Trophoblast cell (in vitro differentiated cells and primary cell): ENCODE measurements around the gene ALK.

ENCODE experiments used
- DNase-seq, 2 donors: peaks; one replicate each; pipeline ENCODE4 v3.0.0-alpha.2; 2016
- H2AFZ ChIP-seq: 2 replicates; pipeline ENCODE4 v1.6.1; 2013; ENCODE audit warnings: low read length, moderate library complexity, mild to moderate bottlenecking; ENCODE audit not compliant: insufficient read depth, poor library complexity
- H2AK5ac ChIP-seq: 2 replicates; pipeline ENCODE4 v1.6.1; 2013; ENCODE audit warnings: mild to moderate bottlenecking, low read length
- H2BK120ac ChIP-seq: 2 replicates; pipeline ENCODE4 v1.6.1; 2013; ENCODE audit warnings: low read length, mild to moderate bottlenecking, moderate library complexity; ENCODE audit not compliant: insufficient read depth, poor library complexity
- H2BK12ac ChIP-seq: 2 replicates; pipeline ENCODE4 v1.6.1; 2013; ENCODE audit warnings: mild to moderate bottlenecking, low read length, moderate library complexity
- H2BK5ac ChIP-seq: 2 replicates; pipeline ENCODE4 v1.6.1; 2013; ENCODE audit warnings: low read length, low read depth, moderate library complexity, mild to moderate bottlenecking; ENCODE audit not compliant: poor library complexity
- H3K14ac ChIP-seq: 2 replicates; pipeline ENCODE4 v1.6.1; 2013; ENCODE audit warnings: mild to moderate bottlenecking, low read length
- H3K18ac ChIP-seq: 2 replicates; pipeline ENCODE4 v1.6.1; 2013; ENCODE audit warnings: mild to moderate bottlenecking, low read length
- H3K23ac ChIP-seq: 2 replicates; pipeline ENCODE4 v1.6.1; 2013; ENCODE audit warnings: low read length
- H3K27ac ChIP-seq: 2 replicates; pipeline ENCODE4 v1.5.1; 2013; ENCODE audit warnings: low read depth, mild to moderate bottlenecking, inconsistent platforms, low read length, moderate library complexity
- H3K27me3 ChIP-seq: 2 replicates; pipeline ENCODE4 v1.6.1; 2013; ENCODE audit warnings: inconsistent platforms, mild to moderate bottlenecking, low read length, moderate library complexity; ENCODE audit not compliant: insufficient read depth
- H3K36me3 ChIP-seq, 2 experiments: 1 replicate in 1 of 2; 2 replicates in 1 of 2; pipeline ENCODE4 v1.6.1; 2013; ENCODE audit warnings: low read length in 2 of 2, mild to moderate bottlenecking in 2 of 2, moderate library complexity in 1 of 2; ENCODE audit not compliant: insufficient read depth in 2 of 2, control insufficient read depth in 1 of 2
- H3K4ac ChIP-seq: 2 replicates; pipeline ENCODE4 v1.6.1; 2013; ENCODE audit warnings: low read depth, mild to moderate bottlenecking, low read length, moderate library complexity
- H3K4me1 ChIP-seq, 2 experiments: 1 replicate in 1 of 2; 2 replicates in 1 of 2; pipeline ENCODE4 v1.6.1; 2013; ENCODE audit warnings: low read length in 2 of 2, mild to moderate bottlenecking in 2 of 2, moderate library complexity in 1 of 2; ENCODE audit not compliant: insufficient read depth in 2 of 2, control insufficient read depth in 1 of 2
- H3K4me2 ChIP-seq: 2 replicates; pipeline ENCODE4 v1.6.1; 2013; ENCODE audit warnings: inconsistent platforms, mild to moderate bottlenecking, low read length, moderate library complexity
- H3K4me3 ChIP-seq: 2 replicates; pipeline ENCODE4 v1.5.1; 2013; ENCODE audit warnings: mild to moderate bottlenecking, low read depth, low read length, inconsistent platforms
- H3K79me1 ChIP-seq: one replicate; pipeline ENCODE4 v1.6.1; 2013; ENCODE audit warnings: low read length
- H3K79me2 ChIP-seq: 2 replicates; pipeline ENCODE4 v1.6.1; 2013; ENCODE audit warnings: low read length, mild to moderate bottlenecking; ENCODE audit not compliant: control insufficient read depth, insufficient read depth, poor library complexity
- H3K9ac ChIP-seq: 2 replicates; pipeline ENCODE4 v1.6.1; 2013; ENCODE audit warnings: mild to moderate bottlenecking, low read length
- H3K9me3 ChIP-seq: 2 replicates; pipeline ENCODE4 v1.6.1; 2013; ENCODE audit warnings: low read depth, mild to moderate bottlenecking, control low read depth, inconsistent platforms, low read length; ENCODE audit not compliant: insufficient read depth
- H4K12ac ChIP-seq: 2 replicates; pipeline ENCODE4 v1.6.1; 2013; ENCODE audit warnings: low read depth, mild to moderate bottlenecking, low read length, moderate library complexity
- H4K8ac ChIP-seq: 2 replicates; pipeline ENCODE4 v1.6.1; 2013; ENCODE audit warnings: low read depth, mild to moderate bottlenecking, low read length, moderate library complexity
- H4K91ac ChIP-seq: one replicate; pipeline ENCODE4 v1.6.1; 2013; ENCODE audit warnings: low read depth, mild to moderate bottlenecking, low read length, moderate library complexity
- WGBS: extraction: QIAGEN DNeasy Blood & Tissue Kit; methylation state at CpG from one replicate; pipeline ENCODE4 v1.1.7; 2013; ENCODE audit warnings: missing lambda C conversion rate; ENCODE audit not compliant: insufficient read length, insufficient coverage; ENCODE audit errors: extremely low coverage; 5-methylcytosine and 5-hydroxymethylcytosine counted together

ALK gene

GRCh38 chr2:29482867-29483266 is 438.5 kb downstream of the ALK start:
- no peaks in the 10 kb centered on the region for H3K79me1 ChIP-seq
- H3K79me2 ChIP-seq, result no peaks in the 10 kb centered on the region
- H3K4ac ChIP-seq, result no peak overlapping the region
- H3K36me3 ChIP-seq, result no peaks in the 10 kb centered on the region
- no peak overlapping the region for H4K8ac ChIP-seq
- H2BK12ac ChIP-seq, result no peak overlapping the region
- no peaks in the 10 kb centered on the region for H3K9me3 ChIP-seq
- H2BK5ac ChIP-seq, result no peak overlapping the region
- no peak overlapping the region for H3K9ac ChIP-seq
- no peak overlapping the region for H4K12ac ChIP-seq
- no peak overlapping the region for H3K23ac ChIP-seq
- no peak overlapping the region for H2AFZ ChIP-seq
- no peak for DNase-seq
- no peak overlapping the region for H2BK120ac ChIP-seq
- H3K4me1 ChIP-seq, result no peaks in the 10 kb centered on the region
- no peaks in the 10 kb centered on the region for H3K27me3 ChIP-seq
- no peak overlapping the region for H3K4me2 ChIP-seq
- H3K4me3 ChIP-seq, result no peak overlapping the region
- H3K18ac ChIP-seq, result no peak overlapping the region
- no peak overlapping the region for H2AK5ac ChIP-seq
- H3K14ac ChIP-seq, result no peak overlapping the region
- no peak overlapping the region for H4K91ac ChIP-seq
- H3K27ac ChIP-seq, result no peak overlapping the region
- no CpG with 5 or more reads among the region's 3 CpGs for WGBS

DNA sequence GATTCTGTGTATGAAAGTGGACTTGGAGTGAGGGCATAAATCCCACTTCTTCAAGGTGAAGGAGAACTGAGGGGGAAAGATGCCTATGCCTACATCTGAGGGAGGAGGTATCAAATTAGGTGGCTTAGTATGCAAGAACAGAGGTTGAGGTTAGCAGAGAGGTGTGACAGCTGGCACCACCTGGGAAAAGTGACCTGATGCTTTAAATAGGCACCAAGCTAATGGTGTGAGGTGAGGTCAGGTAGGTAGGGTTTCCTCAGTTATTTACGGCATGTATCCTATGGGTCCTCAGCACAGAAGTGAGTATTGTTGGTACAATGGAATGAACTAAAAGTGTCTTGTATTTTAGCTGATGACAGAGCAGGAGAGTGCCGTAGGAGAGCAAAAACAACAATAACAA is 439.0 kb downstream of the ALK start:
- H2BK5ac ChIP-seq, result no peak overlapping the region
- no peaks in the 10 kb centered on the region for H3K79me1 ChIP-seq
- H3K9me3 ChIP-seq, result no peaks in the 10 kb centered on the region
- no CpG with 5 or more reads among the region's 2 CpGs for WGBS
- no peak for DNase-seq
- H3K4me1 ChIP-seq, result no peaks in the 10 kb centered on the region
- no peak overlapping the region for H3K23ac ChIP-seq
- H3K9ac ChIP-seq, result no peak overlapping the region
- H2AFZ ChIP-seq, result no peak overlapping the region
- no peak overlapping the region for H3K14ac ChIP-seq
- H3K79me2 ChIP-seq, result no peaks in the 10 kb centered on the region
- no peak overlapping the region for H2BK12ac ChIP-seq
- H4K12ac ChIP-seq, result no peak overlapping the region
- no peak overlapping the region for H3K4ac ChIP-seq
- H2BK120ac ChIP-seq, result no peak overlapping the region
- no peak overlapping the region for H3K4me2 ChIP-seq
- no peaks in the 10 kb centered on the region for H3K27me3 ChIP-seq
- H2AK5ac ChIP-seq, result no peak overlapping the region
- H3K36me3 ChIP-seq, result no peaks in the 10 kb centered on the region
- no peak overlapping the region for H4K91ac ChIP-seq
- H3K18ac ChIP-seq, result no peak overlapping the region
- H3K4me3 ChIP-seq, result no peak overlapping the region
- H4K8ac ChIP-seq, result no peak overlapping the region
- no peak overlapping the region for H3K27ac ChIP-seq

GRCh38 chr2:29481313-29481712 is 440.1 kb downstream of the ALK start:
- no peaks in the 10 kb centered on the region for H3K36me3 ChIP-seq
- no peak overlapping the region for H3K4me2 ChIP-seq
- no peaks in the 10 kb centered on the region for H3K79me2 ChIP-seq
- WGBS, result no CpG with 5 or more reads among the region's 1 CpG
- H2BK5ac ChIP-seq, result no peak overlapping the region
- H2AK5ac ChIP-seq, result no peak overlapping the region
- H3K18ac ChIP-seq, result no peak overlapping the region
- H3K27ac ChIP-seq, result no peak overlapping the region
- H4K8ac ChIP-seq, result no peak overlapping the region
- no peak overlapping the region for H4K12ac ChIP-seq
- H2AFZ ChIP-seq, result no peak overlapping the region
- H3K27me3 ChIP-seq, result no peaks in the 10 kb centered on the region
- DNase-seq, result no peak
- no peak overlapping the region for H2BK12ac ChIP-seq
- no peaks in the 10 kb centered on the region for H3K9me3 ChIP-seq
- H3K4ac ChIP-seq, result no peak overlapping the region
- H3K9ac ChIP-seq, result no peak overlapping the region
- H3K79me1 ChIP-seq, result no peaks in the 10 kb centered on the region
- H3K23ac ChIP-seq, result no peak overlapping the region
- no peaks in the 10 kb centered on the region for H3K4me1 ChIP-seq
- H2BK120ac ChIP-seq, result no peak overlapping the region
- no peak overlapping the region for H3K14ac ChIP-seq
- no peak overlapping the region for H4K91ac ChIP-seq
- no peak overlapping the region for H3K4me3 ChIP-seq

DNA sequence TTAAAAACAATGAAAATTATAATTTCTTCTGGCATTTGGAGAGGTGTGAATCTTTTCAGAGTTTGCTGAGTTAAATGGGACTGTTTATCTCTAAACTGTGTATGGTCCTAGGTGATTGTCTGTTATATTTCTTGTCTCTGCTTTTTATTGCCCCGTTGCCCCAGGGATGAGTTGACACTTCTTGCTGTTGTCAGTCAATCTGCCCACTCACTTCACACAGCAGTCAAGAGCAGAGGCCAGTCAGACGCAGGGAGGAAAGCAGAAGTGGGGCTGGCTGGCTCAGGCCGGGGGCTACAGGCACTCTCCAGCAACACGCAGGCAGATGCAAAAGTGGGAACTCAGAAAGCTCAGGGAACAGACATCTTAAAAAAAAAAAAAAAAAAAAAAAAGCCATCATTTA is 441.0 kb downstream of the ALK start:
- H3K79me1 ChIP-seq, result no peaks in the 10 kb centered on the region
- no peaks in the 10 kb centered on the region for H3K27me3 ChIP-seq
- WGBS, result no CpG with 5 or more reads among the region's 4 CpGs

More for the DNA sequence above, 441.0 kb downstream of the ALK start:
- Histone ChIP-seq H3K18ac (no peak overlapping the region), H3K36me3 (no peaks in the 10 kb centered on the region), H2AFZ (no peak overlapping the region), H3K4ac (no peak overlapping the region), H2AK5ac (no peak overlapping the region), H4K12ac (no peak overlapping the region), H4K91ac (no peak overlapping the region), H3K4me2 (no peak overlapping the region), H2BK5ac (no peak overlapping the region), H3K79me2 (no peaks in the 10 kb centered on the region), H2BK12ac (no peak overlapping the region), H3K9me3 (no peaks in the 10 kb centered on the region), H3K14ac (no peak overlapping the region), H3K4me1 (no peaks in the 10 kb centered on the region), H3K23ac (no peak overlapping the region), H2BK120ac (no peak overlapping the region), H4K8ac (no peak overlapping the region), H3K27ac (no peak overlapping the region), H3K4me3 (no peak overlapping the region), H3K9ac (no peak overlapping the region)
- no peak for DNase-seq
